PFSK-1 (cell line): Measurements from ENCODE around the gene VPS8.

Experiments
- POLR2AphosphoS5 ChIP-seq: IDR thresholded peaks from 2 replicates; pipeline ENCODE4 v1.6.1; 2012; ENCODE audit warnings: low read depth, mild to moderate bottlenecking, control low read depth, low read length, moderate library complexity
- TAF1 ChIP-seq: IDR thresholded peaks from 2 replicates; pipeline ENCODE4 v1.6.1; 2012; ENCODE audit warnings: low read length, control low read depth, borderline replicate concordance; ENCODE audit not compliant: insufficient read depth

DNA sequence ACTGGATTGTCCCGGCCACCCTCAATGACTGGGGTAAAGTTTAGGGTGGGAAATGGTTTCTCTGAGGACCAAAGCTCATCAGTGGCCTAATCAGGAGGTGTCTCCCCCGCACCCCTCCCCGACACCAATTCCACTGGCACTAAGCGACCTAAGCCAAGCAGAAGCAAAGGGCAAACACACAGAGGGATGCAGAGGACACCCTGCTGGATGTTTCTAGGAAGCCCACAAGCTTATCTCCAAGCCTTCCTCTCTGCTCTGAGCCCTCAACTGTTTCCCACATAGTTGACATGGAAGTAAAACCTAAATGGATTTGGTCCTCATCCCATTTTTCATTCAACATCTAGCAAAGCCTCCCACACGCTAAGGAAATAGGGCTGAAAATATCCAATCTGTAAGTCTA, 272.4 kb downstream of the VPS8 start:
- TF ChIP-seq POLR2AphosphoS5: no peak
- no peak for TF ChIP-seq TAF1
